Measurements from ENCODE around the gene NBPF26.
"Not testable (repeated sequence)": the region's sequence is repeated elsewhere in the genome, so short reads cannot be mapped to it uniquely, and the experiment has no call there.

NBPF26 gene

GRCh38 chr1:120859615-120860234, 136.0 kb downstream of the NBPF26 start:
- DNase-seq, result not testable (repeated sequence)

GRCh38 chr1:120878206-120878605, 154.5 kb downstream of the NBPF26 start:
- DNase-seq, result not testable (repeated sequence)

GRCh38 chr1:120880056-120880455, 156.3 kb downstream of the NBPF26 start:
- DNase-seq, result not testable (repeated sequence)

- not testable (repeated sequence) for DNase-seq
Observed at GRCh38 chr1:120881934-120882333, 158.2 kb downstream of the NBPF26 start.
